ENCODE results near the gene RGS12. TPM values are rescaled to one million over a fixed set of nuclear protein-coding genes. Genes with fewer than 3 reads are reported as not detected.

The RGS12 gene
- total RNA-seq, 1 donor from 2014 or later: 107 TPM

GRCh38 chr4:3263876-3264193, 29.0 kb upstream of the RGS12 start:
- DNase-seq: no peak
- peaks cover 1% of the 10 kb centered on the region for H3K9me3 Mint-ChIP-seq (ENCODE audit: unreplicated experiment)
- no peaks in the 10 kb centered on the region for H3K27me3 Mint-ChIP-seq (ENCODE audit: unreplicated experiment)
- no peak overlapping the region for H3K4me3 Mint-ChIP-seq (ENCODE audit: unreplicated experiment)
- H3K4me1 Mint-ChIP-seq (ENCODE audit: low read depth, unreplicated experiment): no peaks in the 10 kb centered on the region
- H3K36me3 Mint-ChIP-seq (ENCODE audit: unreplicated experiment): no peaks in the 10 kb centered on the region
- TF ChIP-seq CTCF (IDR thresholded peaks at IDR 0.05; ENCODE audit: partially characterized antibody, unreplicated experiment): no peak
- no peak overlapping the region for H3K27ac Mint-ChIP-seq (ENCODE audit: unreplicated experiment)

- Mint-ChIP-seq H3K4me1 (ENCODE audit: low read depth, unreplicated experiment) (no peaks in the 10 kb centered on the region), H3K27ac (ENCODE audit: unreplicated experiment) (no peak overlapping the region), H3K27me3 (ENCODE audit: unreplicated experiment) (no peaks in the 10 kb centered on the region), H3K36me3 (ENCODE audit: unreplicated experiment) (no peaks in the 10 kb centered on the region), H3K9me3 (ENCODE audit: unreplicated experiment) (peaks cover 1% of the 10 kb centered on the region), H3K4me3 (ENCODE audit: unreplicated experiment) (no peak overlapping the region)
- no peak for TF ChIP-seq CTCF (IDR thresholded peaks at IDR 0.05; ENCODE audit: partially characterized antibody, unreplicated experiment)
- no peak for DNase-seq
Observed at GRCh38 chr4:3266076-3266475, 26.7 kb upstream of the RGS12 start.

GRCh38 chr4:3267576-3268394, 25.0 kb upstream of the RGS12 start:
- H3K4me1 Mint-ChIP-seq (ENCODE audit: low read depth, unreplicated experiment): no peaks in the 10 kb centered on the region
- no peaks in the 10 kb centered on the region for H3K27me3 Mint-ChIP-seq (ENCODE audit: unreplicated experiment)
- no peak overlapping the region for H3K4me3 Mint-ChIP-seq (ENCODE audit: unreplicated experiment)
- H3K27ac Mint-ChIP-seq (ENCODE audit: unreplicated experiment): no peak overlapping the region
- no peak for DNase-seq
- peaks cover 1% of the 10 kb centered on the region for H3K9me3 Mint-ChIP-seq (ENCODE audit: unreplicated experiment)
- H3K36me3 Mint-ChIP-seq (ENCODE audit: unreplicated experiment): no peaks in the 10 kb centered on the region
- no peak for TF ChIP-seq CTCF (IDR thresholded peaks at IDR 0.05; ENCODE audit: partially characterized antibody, unreplicated experiment)

GRCh38 chr4:3268395-3269104, 24.3 kb upstream of the RGS12 start:
- H3K4me1 Mint-ChIP-seq (ENCODE audit: low read depth, unreplicated experiment): no peaks in the 10 kb centered on the region
- no peak for DNase-seq
- no peak overlapping the region for H3K4me3 Mint-ChIP-seq (ENCODE audit: unreplicated experiment)
- H3K27me3 Mint-ChIP-seq (ENCODE audit: unreplicated experiment): no peaks in the 10 kb centered on the region
- H3K27ac Mint-ChIP-seq (ENCODE audit: unreplicated experiment): no peak overlapping the region
- no peaks in the 10 kb centered on the region for H3K36me3 Mint-ChIP-seq (ENCODE audit: unreplicated experiment)
- peaks cover 1% of the 10 kb centered on the region for H3K9me3 Mint-ChIP-seq (ENCODE audit: unreplicated experiment)
- no peak for TF ChIP-seq CTCF (IDR thresholded peaks at IDR 0.05; ENCODE audit: partially characterized antibody, unreplicated experiment)
